Left ventricle myocardium inferior (tissue), 1 donor: ENCODE data around the gene HBQ1. TPM values are rescaled to one million over a fixed set of nuclear protein-coding genes. Genes with fewer than 3 reads are reported as not detected.
"Not testable (repeated sequence)": the region's sequence is repeated elsewhere in the genome, so short reads cannot be mapped to it uniquely, and the experiment has no call there.

Experiments used
- DNase-seq: peaks from one replicate; pipeline ENCODE4 v3.0.0-alpha.2; 2020
- H3K27ac ChIP-seq: fragments of 200-600 bp; replicated peaks from 2 replicates; pipeline ENCODE4 v1.8.0; 2021
- H3K27me3 ChIP-seq: fragments of 200-600 bp; 2 replicates; pipeline ENCODE4 v1.8.0; 2021; ENCODE audit warnings: low read depth
- H3K36me3 ChIP-seq: fragments of 200-600 bp; 2 replicates; pipeline ENCODE4 v1.8.0; 2021
- H3K4me1 ChIP-seq: fragments of 200-600 bp; 2 replicates; pipeline ENCODE4 v1.8.0; 2021
- H3K4me3 ChIP-seq: fragments of 200-600 bp; 2 replicates; pipeline ENCODE4 v1.8.0; 2021; ENCODE audit warnings: mild to moderate bottlenecking, moderate library complexity
- H3K9me3 ChIP-seq: fragments of 200-600 bp; replicated peaks from 2 replicates; pipeline ENCODE4 v1.8.0; 2021
- CTCF ChIP-seq: fragments of 200-600 bp; IDR thresholded peaks from 2 replicates; pipeline ENCODE4 v1.8.0; 2021; ENCODE audit warnings: antibody characterized with exemption, mild to moderate bottlenecking, borderline replicate concordance
- intact Hi-C: fragments of 100-400 bp; cut with micrococcal nuclease; formaldehyde crosslinking; loops from one replicate; pipeline ENCODE4 v1.11.0; 2022
- total RNA-seq: library from RNA; stranded (reverse); fragmentation: NEBNext Ultra II Directional; extraction: Animal tissue kit (Norgen Biotek cat#: 25700); gene quantifications from one replicate; pipeline ENCODE4 v1.2.1, GENCODE V29; 2021
- donor health status: DM: no; HTN: yes; CAD: no; lungs with severe emphysema.

Gene HBQ1
- total RNA-seq, 1 donor from 2014 or later: not detected

GRCh38 chr16:169014-169413 is 11.2 kb upstream of the HBQ1 start:
- H3K4me1 ChIP-seq: peaks cover 23% of the 10 kb centered on the region
- H3K36me3 ChIP-seq: no peaks in the 10 kb centered on the region
- no peaks in the 10 kb centered on the region for H3K9me3 ChIP-seq
- peaks cover 76% of the 10 kb centered on the region for H3K27me3 ChIP-seq
- no peak for TF ChIP-seq CTCF
- no peak overlapping the region for H3K27ac ChIP-seq
- no peak for DNase-seq
- intact Hi-C loops: no loop called here
- no peak overlapping the region for H3K4me3 ChIP-seq

- DNase-seq: peak; percentile 26
- intact Hi-C loops, H3K4me3 ChIP-seq, H3K9me3 ChIP-seq, H3K36me3 ChIP-seq, H3K27ac ChIP-seq: not testable (repeated sequence)
- peaks cover 21% of the 10 kb centered on the region for H3K4me1 ChIP-seq
- H3K27me3 ChIP-seq: peaks cover 82% of the 10 kb centered on the region
Observed at GRCh38 chr16:170088-170507, 10.2 kb upstream of the HBQ1 start.

- H3K27ac ChIP-seq: no peak overlapping the region
- DNase-seq: no peak
- H3K27me3 ChIP-seq: peaks cover 82% of the 10 kb centered on the region
- no peak for TF ChIP-seq CTCF
- H3K36me3 ChIP-seq: no peaks in the 10 kb centered on the region
- H3K4me3 ChIP-seq: no peak overlapping the region
- H3K9me3 ChIP-seq: no peaks in the 10 kb centered on the region
- H3K4me1 ChIP-seq: peaks cover 17% of the 10 kb centered on the region
- intact Hi-C loops: no loop called here
Observed at GRCh38 chr16:170788-171187, 9.5 kb upstream of the HBQ1 start.

- H3K4me1 ChIP-seq, H3K9me3 ChIP-seq, H3K4me3 ChIP-seq, intact Hi-C loops, H3K27ac ChIP-seq, H3K36me3 ChIP-seq, DNase-seq: not testable (repeated sequence)
- peaks cover 75% of the 10 kb centered on the region for H3K27me3 ChIP-seq
Observed at GRCh38 chr16:172374-172941, 7.8 kb upstream of the HBQ1 start, which contains the start of gene HBA2. Gene HBA2 (plus strand): TSS chr16:172876. CDS start chr16:172913, 37 bp downstream.

- H3K36me3 ChIP-seq, H3K4me1 ChIP-seq, H3K27ac ChIP-seq, intact Hi-C loops, H3K4me3 ChIP-seq, H3K9me3 ChIP-seq, DNase-seq: not testable (repeated sequence)
- H3K27me3 ChIP-seq: peaks cover 75% of the 10 kb centered on the region
Observed at GRCh38 chr16:173211-173854, 6.9 kb upstream of the HBQ1 start.

GRCh38 chr16:173928-174769 is 6.1 kb upstream of the HBQ1 start:
- H3K36me3 ChIP-seq, DNase-seq, intact Hi-C loops, H3K27ac ChIP-seq, H3K4me3 ChIP-seq, H3K9me3 ChIP-seq, H3K4me1 ChIP-seq: not testable (repeated sequence)
- peaks cover 75% of the 10 kb centered on the region for H3K27me3 ChIP-seq

- no peak for DNase-seq
- H3K27ac ChIP-seq: no peak overlapping the region
- H3K9me3 ChIP-seq: no peaks in the 10 kb centered on the region
- H3K4me3 ChIP-seq: no peak overlapping the region
- peaks cover 77% of the 10 kb centered on the region for H3K27me3 ChIP-seq
- H3K4me1 ChIP-seq: peaks cover 11% of the 10 kb centered on the region
- intact Hi-C loops: no loop called here
- no peaks in the 10 kb centered on the region for H3K36me3 ChIP-seq
- no peak for TF ChIP-seq CTCF
Observed at GRCh38 chr16:175011-175949, 5.0 kb upstream of the HBQ1 start.

GRCh38 chr16:176006-176405 is 4.3 kb upstream of the HBQ1 start:
- peak overlapping the region; percentile 36 for H3K4me3 ChIP-seq
- H3K9me3 ChIP-seq, H3K27ac ChIP-seq, intact Hi-C loops, H3K36me3 ChIP-seq, DNase-seq: not testable (repeated sequence)
- H3K27me3 ChIP-seq: peaks cover 77% of the 10 kb centered on the region
- H3K4me1 ChIP-seq: peaks cover 19% of the 10 kb centered on the region

- DNase-seq, H3K9me3 ChIP-seq, H3K36me3 ChIP-seq, intact Hi-C loops, H3K27ac ChIP-seq: not testable (repeated sequence)
- Histone ChIP-seq H3K27me3 (peaks cover 71% of the 10 kb centered on the region), H3K4me3 (peak within 1 kb of the TSS; percentile 36), H3K4me1 (peaks cover 25% of the 10 kb centered on the region)
Observed at GRCh38 chr16:176477-177382, 3.5 kb upstream of the HBQ1 start, which contains the start of gene HBA1. Gene HBA1 (plus strand): TSS chr16:176680. CDS start chr16:176717, 37 bp downstream.
